AG09309 (cell line): ENCODE data around the gene ATR.
"Not testable (repeated sequence)": the region's sequence is repeated elsewhere in the genome, so short reads cannot be mapped to it uniquely, and the experiment has no call there.

Experiments used
- DNase-seq: peaks from one replicate; pipeline ENCODE4 v3.0.0-alpha.2; 2010; ENCODE audit warnings: low read depth
- H3K4me3 ChIP-seq: 2 replicates; pipeline ENCODE4 v1.5.1; 2011; ENCODE audit warnings: mild to moderate bottlenecking, low read depth, low read length, moderate library complexity; ENCODE audit not compliant: control insufficient read depth
- TF ChIP-seq, protein P1 (sequence below): IDR thresholded peaks from 2 replicates; pipeline ENCODE4 v1.5.1; 2011; ENCODE audit warnings: mild to moderate bottlenecking, low read depth, low read length, inconsistent platforms; ENCODE audit not compliant: insufficient read depth, control insufficient read depth; ENCODE audit errors: missing control alignments

ATR gene

GRCh38 chr3:142447301-142447851 lies 131.2 kb downstream of the ATR start:
- TF ChIP-seq, protein P1, sequence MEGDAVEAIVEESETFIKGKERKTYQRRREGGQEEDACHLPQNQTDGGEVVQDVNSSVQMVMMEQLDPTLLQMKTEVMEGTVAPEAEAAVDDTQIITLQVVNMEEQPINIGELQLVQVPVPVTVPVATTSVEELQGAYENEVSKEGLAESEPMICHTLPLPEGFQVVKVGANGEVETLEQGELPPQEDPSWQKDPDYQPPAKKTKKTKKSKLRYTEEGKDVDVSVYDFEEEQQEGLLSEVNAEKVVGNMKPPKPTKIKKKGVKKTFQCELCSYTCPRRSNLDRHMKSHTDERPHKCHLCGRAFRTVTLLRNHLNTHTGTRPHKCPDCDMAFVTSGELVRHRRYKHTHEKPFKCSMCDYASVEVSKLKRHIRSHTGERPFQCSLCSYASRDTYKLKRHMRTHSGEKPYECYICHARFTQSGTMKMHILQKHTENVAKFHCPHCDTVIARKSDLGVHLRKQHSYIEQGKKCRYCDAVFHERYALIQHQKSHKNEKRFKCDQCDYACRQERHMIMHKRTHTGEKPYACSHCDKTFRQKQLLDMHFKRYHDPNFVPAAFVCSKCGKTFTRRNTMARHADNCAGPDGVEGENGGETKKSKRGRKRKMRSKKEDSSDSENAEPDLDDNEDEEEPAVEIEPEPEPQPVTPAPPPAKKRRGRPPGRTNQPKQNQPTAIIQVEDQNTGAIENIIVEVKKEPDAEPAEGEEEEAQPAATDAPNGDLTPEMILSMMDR = no peak
- no peak for DNase-seq
- H3K4me3 ChIP-seq = peak overlapping the region; percentile 91

DNA sequence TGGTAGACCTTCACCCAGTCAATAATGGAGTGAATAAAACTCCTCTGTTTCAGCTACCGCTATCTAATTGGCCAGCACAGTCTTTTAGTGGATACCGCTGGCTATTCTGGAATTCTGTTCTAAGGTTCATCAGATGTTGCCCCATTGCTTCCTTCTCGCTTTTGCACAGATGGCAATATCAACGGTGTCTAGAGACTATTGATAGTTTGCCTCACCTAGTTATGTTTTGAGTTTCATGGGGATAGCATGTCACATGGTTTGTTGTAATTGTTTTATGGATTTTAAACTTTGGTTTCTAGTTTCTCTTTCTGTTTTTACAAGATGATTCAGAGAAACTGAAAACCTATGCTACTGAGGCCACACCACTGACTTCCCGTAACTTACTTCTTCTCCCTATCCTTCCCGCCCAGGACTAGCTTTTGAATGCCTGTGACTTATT lies 132.7 kb downstream of the ATR start:
- TF ChIP-seq, protein P1 = no peak
- DNase-seq = peak; percentile 23
- H3K4me3 ChIP-seq = peak overlapping the region; percentile 22

- TF ChIP-seq, protein P1 = no peak
- no peak for DNase-seq
- H3K4me3 ChIP-seq = no peak overlapping the region
Observed at GRCh38 chr3:142444343-142444742, 134.2 kb downstream of the ATR start.

GRCh38 chr3:142443060-142443459 lies 135.5 kb downstream of the ATR start:
- not testable (repeated sequence) for H3K4me3 ChIP-seq, DNase-seq

DNA sequence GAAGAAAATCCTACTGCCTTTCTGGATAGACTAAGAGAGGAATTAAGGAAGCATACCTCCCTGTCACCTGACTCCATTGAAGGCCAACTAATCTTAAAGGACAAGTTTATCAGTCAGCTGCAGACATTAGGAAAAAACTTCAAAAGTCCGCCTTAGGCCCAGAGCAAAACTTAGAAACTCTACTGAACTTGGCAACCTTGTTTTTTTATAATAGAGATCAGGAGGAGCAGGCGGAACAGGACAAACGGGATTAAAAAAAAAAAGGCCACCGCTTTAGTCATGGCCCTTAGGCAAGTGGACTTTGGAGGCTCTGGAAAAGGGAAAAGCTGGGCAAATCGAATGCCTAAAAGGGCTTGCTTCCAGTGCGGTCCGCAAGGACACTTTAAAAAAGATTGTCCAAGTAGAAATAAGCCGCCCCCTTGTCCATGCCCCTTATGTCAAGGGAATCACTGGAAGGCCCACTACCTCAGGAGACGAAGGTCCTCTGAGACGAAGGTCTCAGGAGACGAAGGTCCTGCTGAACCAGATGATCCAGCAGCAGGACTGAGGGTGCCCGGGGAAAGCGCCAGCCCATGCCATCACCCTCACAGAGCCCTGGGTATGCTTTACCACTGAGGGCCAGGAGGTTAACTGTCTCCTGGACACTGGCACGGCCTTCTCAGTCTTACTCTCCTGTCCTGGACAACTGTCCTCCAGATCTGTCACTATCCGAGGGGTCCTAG lies 138.9 kb downstream of the ATR start:
- DNase-seq, H3K4me3 ChIP-seq: not testable (repeated sequence)

- H3K4me3 ChIP-seq, DNase-seq: not testable (repeated sequence)
Observed at GRCh38 chr3:142438096-142438495, 140.4 kb downstream of the ATR start.

- H3K4me3 ChIP-seq = no peak overlapping the region
- no peak for DNase-seq
- TF ChIP-seq, protein P1 = no peak
Observed at GRCh38 chr3:142436951-142437585, 141.5 kb downstream of the ATR start.

DNA sequence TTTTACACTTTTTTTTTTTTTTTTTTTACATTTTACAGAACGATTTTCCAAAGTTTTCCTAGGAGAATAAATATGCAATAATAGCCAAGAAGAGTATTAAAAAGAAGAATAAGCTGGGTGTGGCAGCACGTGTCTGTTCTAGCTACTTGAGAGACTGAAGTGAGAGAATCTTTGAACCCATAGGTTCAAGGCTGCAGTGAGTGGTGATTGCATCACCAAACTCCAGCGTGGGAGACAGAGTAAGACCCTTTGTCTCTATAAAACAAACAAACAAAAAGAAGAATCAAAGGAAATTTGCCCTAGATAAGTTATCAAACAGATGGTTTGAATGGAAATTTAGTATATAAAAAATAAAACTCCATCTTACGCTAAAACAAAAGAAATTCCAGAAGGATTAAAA lies 144.0 kb downstream of the ATR start:
- H3K4me3 ChIP-seq = no peak overlapping the region
- TF ChIP-seq, protein P1 = no peak
- DNase-seq = no peak
